Raji (cell line): ENCODE measurements around the gene METTL15.

Experiments used
- POLR2A ChIP-seq: IDR thresholded peaks from 2 replicates; pipeline ENCODE4 v1.6.1; 2011; ENCODE audit warnings: low read depth, low read length, control low read depth; ENCODE audit not compliant: insufficient read depth

METTL15 gene

DNA sequence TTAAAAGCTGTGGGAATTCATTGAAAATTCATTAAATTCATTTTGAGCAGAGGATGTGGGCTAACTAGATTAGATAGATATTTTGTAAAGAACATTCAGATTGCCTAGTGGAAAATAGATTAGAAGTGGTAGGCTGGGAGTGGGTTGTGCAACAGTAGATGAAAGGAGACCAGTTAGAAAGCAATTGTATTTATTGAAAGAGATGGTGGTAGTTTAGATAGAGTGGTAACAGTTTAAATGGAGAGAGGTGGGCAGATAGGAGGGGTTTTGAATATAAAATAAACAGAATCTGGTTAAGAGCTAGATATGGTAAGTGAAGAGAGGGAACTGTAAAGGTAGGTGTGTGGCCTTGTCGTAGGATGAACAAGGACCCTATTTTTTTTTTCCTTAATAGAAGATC is 34.5 kb downstream of the METTL15 start:
- TF ChIP-seq POLR2A = no peak

GRCh38 chr11:28144808-28145207 is 36.6 kb downstream of the METTL15 start:
- no peak for TF ChIP-seq POLR2A

GRCh38 chr11:28146123-28146751 is 38.0 kb downstream of the METTL15 start:
- no peak for TF ChIP-seq POLR2A

DNA sequence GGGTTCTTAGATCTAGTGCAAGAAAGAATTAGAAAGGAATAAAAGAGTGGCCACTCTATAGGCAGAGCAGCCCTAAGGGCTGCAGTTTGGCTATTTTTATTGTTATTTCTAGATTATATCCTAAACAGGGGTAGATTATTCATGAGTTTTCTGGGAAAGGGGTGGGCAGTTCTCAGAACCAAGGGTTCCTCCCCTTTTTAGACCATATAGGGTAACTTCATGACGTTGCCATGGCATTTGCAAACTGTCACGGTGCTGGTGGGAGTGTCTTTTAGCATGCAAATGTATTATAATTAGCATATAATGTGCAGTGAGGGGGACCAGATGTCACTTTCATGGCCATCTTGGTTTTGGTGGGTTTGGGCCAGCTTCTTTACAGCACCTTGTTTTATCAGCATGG is 44.6 kb downstream of the METTL15 start:
- no peak for TF ChIP-seq POLR2A

GRCh38 chr11:28153586-28153985 is 45.4 kb downstream of the METTL15 start:
- TF ChIP-seq POLR2A = no peak

DNA sequence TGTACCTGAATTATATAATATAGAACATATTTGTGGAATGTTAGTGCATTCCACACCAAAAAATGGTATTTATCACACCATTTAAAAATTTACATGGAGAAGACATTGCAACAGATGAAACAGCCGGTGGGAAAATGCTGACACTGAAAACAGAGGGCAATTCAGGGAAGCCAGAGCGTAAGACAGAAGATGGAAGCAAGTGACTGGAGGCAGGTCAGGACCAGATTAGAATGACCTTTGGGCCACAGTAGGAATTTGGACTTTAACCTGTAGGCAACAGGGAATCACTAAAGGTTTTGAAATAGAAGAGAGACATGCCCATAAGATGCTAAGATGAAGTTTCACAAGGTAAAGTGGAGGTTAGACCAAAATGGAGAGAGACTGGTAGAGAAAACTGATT is 60.5 kb downstream of the METTL15 start:
- TF ChIP-seq POLR2A = no peak

GRCh38 chr11:28169816-28170215 is 61.6 kb downstream of the METTL15 start:
- TF ChIP-seq POLR2A = no peak

- no peak for TF ChIP-seq POLR2A
Observed at GRCh38 chr11:28170759-28171158, 62.6 kb downstream of the METTL15 start.

DNA sequence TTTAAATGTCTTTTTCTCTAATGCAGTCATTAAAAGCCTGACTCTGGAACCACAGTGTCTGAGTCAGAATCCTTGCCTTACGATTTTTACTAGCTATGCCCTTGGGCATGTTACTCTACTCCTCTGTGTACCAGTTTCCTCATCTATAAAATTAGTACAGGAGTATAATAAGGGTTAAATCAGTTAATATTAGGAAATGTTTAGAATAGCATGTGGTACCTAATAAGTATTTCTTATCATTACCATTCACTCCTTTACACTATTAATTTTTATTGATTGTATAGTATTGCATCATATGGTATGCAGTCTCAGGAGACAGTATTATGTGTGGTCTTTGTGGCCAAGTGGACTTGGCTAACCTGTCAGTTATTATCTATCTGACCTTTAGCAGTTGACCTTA is 68.2 kb downstream of the METTL15 start:
- TF ChIP-seq POLR2A = no peak

DNA sequence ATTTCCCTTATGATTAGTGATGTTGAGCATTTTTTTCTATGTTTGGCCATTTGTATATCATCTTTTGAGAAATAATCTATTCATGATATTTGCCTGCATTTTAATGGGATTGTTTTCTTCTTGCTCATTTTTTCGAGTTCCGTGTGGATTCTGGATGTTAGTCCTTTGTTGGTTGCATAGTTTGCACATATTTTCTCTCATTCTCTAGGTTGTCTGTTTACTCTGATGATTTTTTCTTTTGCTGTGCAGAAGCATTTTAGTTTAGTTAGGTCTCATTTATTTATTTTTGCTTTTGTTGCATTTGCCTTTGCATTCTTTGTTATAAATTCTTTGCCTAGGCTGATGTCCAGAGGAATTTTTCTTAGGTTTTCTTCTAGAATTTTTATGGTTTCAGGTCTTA is 87.3 kb downstream of the METTL15 start:
- no peak for TF ChIP-seq POLR2A

DNA sequence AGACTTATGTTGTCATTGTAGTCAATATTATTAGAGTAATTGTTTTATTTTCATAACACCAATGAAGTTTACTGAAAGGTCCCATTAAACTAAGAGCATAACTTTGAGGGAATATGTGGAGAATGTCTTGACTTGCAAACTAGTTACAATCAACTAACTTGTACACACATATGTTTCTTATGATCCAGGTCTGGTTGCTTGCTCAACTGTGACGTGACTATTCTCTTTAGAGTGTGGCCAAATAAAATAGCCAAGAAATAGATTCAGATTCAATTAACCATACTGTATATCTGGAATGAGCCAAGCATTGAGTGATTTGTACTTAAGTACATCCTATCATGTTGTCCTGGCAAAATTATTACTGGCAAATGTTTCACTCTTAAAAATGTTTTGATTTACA is 101.7 kb downstream of the METTL15 start:
- TF ChIP-seq POLR2A = no peak

DNA sequence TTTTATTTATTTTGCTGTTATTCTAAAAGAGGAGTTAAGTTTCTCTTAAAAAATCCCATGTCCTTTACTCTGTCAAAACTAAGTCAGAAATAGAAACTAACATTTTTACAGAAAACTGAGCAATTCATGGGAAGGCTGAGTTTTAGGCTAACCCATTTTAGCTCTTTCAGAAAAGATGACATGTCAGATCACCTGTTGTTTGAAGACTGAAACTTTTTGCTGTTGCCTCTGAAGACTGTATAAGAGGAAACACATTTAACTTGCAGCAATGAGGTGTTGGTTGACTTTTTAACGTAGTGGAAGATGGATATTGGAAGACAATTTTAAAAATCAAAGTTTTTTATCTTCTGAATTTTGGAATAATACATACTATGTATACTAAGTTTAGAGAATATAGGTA is 115.4 kb downstream of the METTL15 start:
- no peak for TF ChIP-seq POLR2A

GRCh38 chr11:28223994-28224393 is 115.8 kb downstream of the METTL15 start:
- TF ChIP-seq POLR2A = no peak

DNA sequence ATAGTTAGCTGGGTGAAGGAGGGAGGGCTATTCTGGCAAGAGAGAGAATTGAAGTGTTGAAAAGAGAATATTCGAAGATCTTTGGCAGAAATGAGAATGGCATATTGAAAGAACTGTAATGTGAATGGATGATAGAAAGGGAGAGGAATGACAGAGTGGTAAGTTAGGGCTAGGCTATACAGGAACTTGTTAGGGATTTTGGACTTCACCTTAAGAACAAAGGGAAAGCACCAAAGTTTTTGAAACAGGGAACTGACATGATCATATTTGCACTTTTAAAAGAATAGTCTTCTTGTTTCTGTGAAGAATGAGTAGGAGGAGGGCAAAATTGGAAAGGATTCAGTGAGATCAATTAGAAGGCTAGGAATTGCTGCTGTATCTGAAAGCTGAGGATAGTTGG is 119.3 kb downstream of the METTL15 start:
- no peak for TF ChIP-seq POLR2A

DNA sequence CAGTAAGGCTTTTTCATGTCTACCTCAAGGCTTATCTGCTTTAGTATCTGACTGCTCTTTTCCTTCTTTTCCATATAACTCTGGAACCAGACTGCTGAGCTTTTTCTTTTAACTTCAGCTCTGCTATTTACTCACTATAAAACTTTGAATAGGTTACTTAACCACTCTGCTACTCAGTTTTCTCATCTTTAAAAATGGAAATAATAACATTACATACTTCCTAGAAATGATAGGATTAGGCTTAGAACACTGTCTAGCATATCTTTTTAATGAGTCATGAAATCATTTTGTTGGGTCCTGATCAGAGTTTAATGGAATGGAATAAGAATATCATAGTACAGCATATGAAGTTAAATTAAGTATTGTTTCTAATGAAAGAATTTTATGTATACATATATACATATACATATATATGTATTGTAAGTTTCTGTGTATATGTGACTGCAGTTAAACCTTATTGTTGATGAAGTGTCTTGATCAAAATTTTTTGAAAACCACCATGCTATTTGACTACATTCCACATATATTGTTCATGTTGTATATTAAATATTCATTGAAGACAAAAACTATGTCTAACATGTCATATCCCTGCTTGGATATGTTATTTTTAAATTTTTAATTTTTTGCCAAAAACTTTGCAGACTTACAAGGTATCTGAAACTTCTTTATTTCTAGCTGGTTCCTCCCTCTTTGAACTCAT is 120.2 kb downstream of the METTL15 start:
- TF ChIP-seq POLR2A = no peak

DNA sequence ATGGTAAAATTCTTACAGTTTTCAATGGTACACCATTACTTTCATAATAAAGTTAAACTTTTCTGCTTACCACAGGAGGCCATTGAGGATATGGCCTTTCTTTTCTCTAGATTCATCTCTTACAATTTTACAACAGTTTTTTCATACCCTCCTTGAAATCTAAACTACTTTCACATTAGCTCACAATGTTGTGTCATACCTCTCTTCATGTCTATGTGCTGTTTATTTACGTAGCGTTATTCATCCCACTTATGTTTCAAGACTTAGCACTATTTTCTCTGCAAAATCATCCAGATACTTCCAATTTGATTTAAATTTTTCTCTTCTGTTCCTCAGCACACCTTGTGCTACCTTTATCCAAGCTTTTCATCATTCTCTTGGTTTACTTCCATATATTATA is 123.3 kb downstream of the METTL15 start:
- TF ChIP-seq POLR2A = no peak

- no peak for TF ChIP-seq POLR2A
Observed at GRCh38 chr11:28232649-28233048, 124.5 kb downstream of the METTL15 start.

- no peak for TF ChIP-seq POLR2A
Observed at GRCh38 chr11:28241760-28242159, 133.6 kb downstream of the METTL15 start.

- no peak for TF ChIP-seq POLR2A
Observed at GRCh38 chr11:28242596-28242995, 134.4 kb downstream of the METTL15 start.
